Myocyte (in vitro differentiated cells): ENCODE measurements around the gene CORO6. TPM values are rescaled to one million over a fixed set of nuclear protein-coding genes. Genes with fewer than 3 reads are reported as not detected.
A peak's percentile ranks its signal among the peaks of the same experiment; 100 is the strongest.

ENCODE experiments used
- DNase-seq: peaks from one replicate; pipeline ENCODE4 v3.0.0-alpha.2; 2012; ENCODE audit warnings: low read depth
- total RNA-seq: library from RNA; depleted of rRNA; stranded (reverse); fragments of >200 nt; gene quantifications from 2 replicates; pipeline ENCODE4 v1.2.3, GENCODE V29; 2014

The CORO6 gene
- total RNA-seq, 1 donor from 2014 or later, result 254 TPM

- DNase-seq, result peak; percentile 91
These were observed 30.7 kb downstream of the CORO6 start for GRCh38 chr17:29591737-29592608.

GRCh38 chr17:29591146-29591736, 31.5 kb downstream of the CORO6 start:
- DNase-seq, result peak; percentile 72

GRCh38 chr17:29590411-29591145, 32.1 kb downstream of the CORO6 start:
- peak; percentile 81 for DNase-seq

GRCh38 chr17:29589524-29590410, 32.9 kb downstream of the CORO6 start, which contains the start of gene GIT1:
GIT1 (minus strand) TSS chr17:29589648; CDS start chr17:29589378, 270 bp downstream.
- DNase-seq, result peak; percentile 90

GRCh38 chr17:29588562-29589411, 33.9 kb downstream of the CORO6 start:
- DNase-seq, result peak; percentile 83

- DNase-seq, result peak; percentile 27
These were observed 34.6 kb downstream of the CORO6 start for GRCh38 chr17:29588017-29588561.

GRCh38 chr17:29587591-29587990, 35.1 kb downstream of the CORO6 start:
- no peak for DNase-seq

- DNase-seq, result no peak
These were observed 35.8 kb downstream of the CORO6 start for GRCh38 chr17:29586676-29587469.

- DNase-seq, result no peak
These were observed 37.5 kb downstream of the CORO6 start for GRCh38 chr17:29585080-29585751.

GRCh38 chr17:29584452-29585079, 38.1 kb downstream of the CORO6 start:
- no peak for DNase-seq

GRCh38 chr17:29583324-29584248, 39.1 kb downstream of the CORO6 start:
- DNase-seq, result no peak

GRCh38 chr17:29582772-29583171, 39.9 kb downstream of the CORO6 start:
- DNase-seq, result no peak

- DNase-seq, result no peak
These were observed 40.4 kb downstream of the CORO6 start for GRCh38 chr17:29582254-29582765.

- no peak for DNase-seq
These were observed 41.0 kb downstream of the CORO6 start for GRCh38 chr17:29581583-29582253.

GRCh38 chr17:29579866-29580771, 42.6 kb downstream of the CORO6 start:
- DNase-seq, result peak; percentile 84
